Spleen (tissue), 7 donors: Measurements from ENCODE around the gene CALML4.
"Not testable (repeated sequence)": the region's sequence is repeated elsewhere in the genome, so short reads cannot be mapped to it uniquely, and the experiment has no call there.

Source experiments
- CTCF ChIP-seq, 11 experiments: fragments of 200-600 bp in 7 of 11; fragments of 450-650 bp in 4 of 11; sonication (generic) in 4 of 11; IDR thresholded peaks in 8 of 11; conservative IDR thresholded peaks in 3 of 11; 1 replicate in 7 of 11; 2 replicates in 4 of 11; pipeline versions ENCODE4 v1.4.0 to v1.8.0; 2016 to 2021; ENCODE audit warnings: antibody characterized with exemption in 11 of 11, inconsistent platforms in 4 of 11, mild to moderate bottlenecking in 1 of 11
- POLR2A ChIP-seq, 3 donors: fragments of 450-650 bp; IDR thresholded peaks; one replicate each; pipeline ENCODE4 v1.5.1; 2017; ENCODE audit warnings: antibody characterized with exemption in 3 of 3, mild to moderate bottlenecking in 1 of 3
- POLR2AphosphoS5 ChIP-seq, 3 donors: sonication (generic); formaldehyde crosslinking; IDR thresholded peaks; one replicate each; pipeline ENCODE4 v1.5.1; 2017; ENCODE audit warnings: antibody characterized with exemption in 3 of 3
- donor health status: DM: no; HTN: no; CAD: no; lungs with moderate emphysema.
- donor health status: DM: no; HTN: no; CAD: no.
- donor health status: DM: no; HTN: no; CAD: no.

GRCh38 chr15:68221530-68222431 lies 16.6 kb upstream of the CALML4 start:
- not testable (repeated sequence) for TF ChIP-seq POLR2A (IDR thresholded peaks at IDR 0.05); CTCF (IDR thresholded peaks at IDR 0.05 in 8 of 11, conservative IDR thresholded peaks at IDR 0.05 in 3 of 11); POLR2AphosphoS5 (IDR thresholded peaks at IDR 0.05)
